Measurements from ENCODE around the gene THRSP.
"Not testable (repeated sequence)": the region's sequence is repeated elsewhere in the genome, so short reads cannot be mapped to it uniquely, and the experiment has no call there.

The THRSP gene, protein sequence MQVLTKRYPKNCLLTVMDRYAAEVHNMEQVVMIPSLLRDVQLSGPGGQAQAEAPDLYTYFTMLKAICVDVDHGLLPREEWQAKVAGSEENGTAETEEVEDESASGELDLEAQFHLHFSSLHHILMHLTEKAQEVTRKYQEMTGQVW

DNA sequence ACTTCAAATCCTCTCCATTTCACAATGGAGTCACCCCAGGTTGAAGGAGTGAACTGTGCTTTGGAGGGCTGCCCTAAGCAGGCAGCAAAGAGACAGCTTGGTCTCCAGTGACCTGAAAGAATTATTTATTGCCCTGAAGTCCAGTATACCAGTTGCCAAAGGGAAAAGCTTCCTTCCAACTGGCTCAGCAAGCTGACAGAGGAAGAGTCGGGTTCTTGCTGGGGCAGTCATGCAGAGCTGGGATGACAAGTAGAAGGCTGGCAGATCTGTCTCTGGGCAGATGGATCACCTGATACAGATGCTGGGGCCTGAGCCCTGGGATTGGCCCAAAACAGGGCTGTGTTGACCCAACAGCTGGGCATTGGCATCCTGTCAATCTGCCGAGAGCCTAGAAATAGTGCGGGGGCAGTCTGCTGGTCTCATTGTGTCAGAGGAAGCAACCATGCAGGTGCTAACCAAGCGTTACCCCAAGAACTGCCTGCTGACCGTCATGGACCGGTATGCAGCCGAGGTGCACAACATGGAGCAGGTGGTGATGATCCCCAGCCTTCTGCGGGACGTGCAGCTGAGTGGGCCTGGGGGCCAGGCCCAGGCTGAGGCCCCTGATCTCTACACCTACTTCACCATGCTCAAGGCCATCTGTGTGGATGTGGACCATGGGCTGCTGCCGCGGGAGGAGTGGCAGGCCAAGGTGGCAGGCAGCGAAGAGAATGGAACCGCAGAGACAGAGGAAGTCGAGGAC lies at the start of gene THRSP:
Gene THRSP (plus strand): TSS at position 422 of the 742 bp plus-strand sequence. CDS start 21 bp downstream, at position 443.
- no peak for DNase-seq (ENCODE audit: low spot score)

DNA sequence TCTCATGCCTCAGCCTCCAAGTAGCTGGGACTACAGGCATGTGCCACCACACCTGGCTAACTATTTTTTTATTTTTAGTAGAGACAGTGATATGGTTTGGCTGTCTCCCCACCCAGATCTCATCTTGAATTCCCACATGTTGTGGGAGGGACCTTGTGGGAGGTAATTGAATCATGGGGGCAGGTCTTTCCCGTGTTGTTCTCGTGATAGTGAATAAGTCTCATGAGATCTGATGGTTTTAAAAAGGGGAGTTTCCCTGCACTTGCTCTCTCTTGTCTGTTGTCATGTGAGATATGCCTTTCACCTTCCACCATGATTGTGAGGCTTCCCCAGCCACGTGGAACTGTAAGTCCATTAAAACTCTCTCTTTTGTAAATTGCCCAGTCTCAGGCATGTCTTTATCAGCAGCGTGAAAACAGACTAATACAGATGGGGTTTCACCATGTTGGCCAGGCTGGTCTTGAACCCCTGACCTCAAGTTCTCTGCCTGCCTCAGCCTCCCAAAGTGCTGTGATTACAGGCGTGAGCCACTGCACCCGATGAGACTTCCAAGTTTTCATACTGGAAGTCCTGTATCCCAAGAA lies 48.6 kb upstream of the THRSP start:
- not testable (repeated sequence) for DNase-seq (ENCODE audit: low spot score)

DNA sequence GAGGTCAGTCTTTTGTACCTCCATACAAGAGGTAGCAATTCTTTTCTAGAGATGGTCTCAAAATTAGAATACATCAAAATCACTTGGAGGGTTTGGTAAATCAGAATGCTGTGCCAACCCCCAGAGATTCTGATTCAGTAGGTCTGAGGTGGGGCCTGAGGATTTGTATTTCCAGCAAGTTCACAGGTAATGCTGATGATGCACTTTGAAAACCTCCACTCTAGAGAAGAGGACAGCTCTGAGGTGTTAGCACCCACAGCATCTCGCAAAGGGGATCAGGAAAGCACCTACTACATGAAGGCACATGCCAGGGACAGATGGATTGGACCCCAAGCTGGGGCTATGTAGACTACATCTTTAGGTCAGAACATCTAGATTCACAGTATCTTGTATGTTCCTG lies 47.8 kb upstream of the THRSP start:
- DNase-seq (ENCODE audit: low spot score), result no peak

DNA sequence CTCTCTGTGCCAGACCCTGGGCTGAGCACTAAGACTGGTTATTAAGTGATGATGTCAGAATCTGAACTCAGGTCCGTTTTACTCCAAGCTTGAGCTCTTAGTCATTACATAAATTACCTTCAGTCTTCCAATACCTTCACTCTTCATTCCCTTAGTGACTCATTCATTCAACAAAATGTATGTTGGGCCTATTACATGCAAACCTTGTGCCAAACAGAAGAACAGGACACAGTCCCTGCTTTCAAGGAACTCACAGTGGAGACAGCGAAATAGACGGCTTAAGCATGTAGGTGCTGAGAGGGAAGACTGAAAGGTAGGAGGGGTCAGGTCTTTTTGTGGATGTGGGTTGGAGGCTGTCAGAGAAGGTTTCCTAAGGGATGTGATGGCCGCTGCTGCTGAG lies 43.9 kb upstream of the THRSP start:
- DNase-seq (ENCODE audit: low spot score), result no peak

DNA sequence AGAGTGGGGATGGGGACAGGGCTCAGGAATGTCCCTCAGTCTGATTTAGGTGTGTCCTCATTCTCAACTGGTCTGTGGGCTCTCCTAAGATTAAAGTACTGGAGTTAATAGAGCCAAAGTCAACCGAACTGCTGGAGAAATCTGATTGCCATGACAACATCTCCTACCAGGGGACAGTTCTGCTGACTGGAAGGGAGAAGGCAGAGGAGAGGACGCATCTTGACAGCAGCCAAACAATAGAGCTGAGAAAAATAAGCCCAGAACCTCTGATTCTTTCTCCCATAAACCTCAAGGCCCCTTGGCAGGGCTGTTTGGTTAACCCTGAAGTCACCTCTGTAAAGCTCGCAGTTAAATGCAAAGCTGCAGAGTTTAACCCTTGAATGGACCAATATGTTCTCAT lies 43.4 kb upstream of the THRSP start:
- DNase-seq (ENCODE audit: low spot score), result no peak

DNA sequence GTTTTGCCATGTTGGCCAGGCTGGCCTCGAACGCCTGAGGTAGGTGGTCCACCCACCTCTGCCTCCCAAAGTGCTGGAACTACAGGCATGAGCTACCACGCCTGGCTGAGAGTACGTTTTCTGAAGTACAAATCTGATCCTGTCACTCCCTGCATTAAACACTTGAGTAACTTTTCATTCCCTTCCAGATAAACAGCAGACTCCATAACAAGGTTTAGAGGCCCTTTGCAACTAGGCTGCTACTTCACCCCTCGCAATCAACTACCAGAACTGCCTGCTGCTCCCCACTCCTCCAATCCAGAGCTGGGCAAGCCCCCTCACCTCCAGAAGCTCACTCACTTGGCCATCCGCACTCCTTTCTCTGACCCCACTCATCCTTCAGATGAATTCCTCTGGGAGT lies 42.0 kb upstream of the THRSP start:
- DNase-seq (ENCODE audit: low spot score), result no peak

DNA sequence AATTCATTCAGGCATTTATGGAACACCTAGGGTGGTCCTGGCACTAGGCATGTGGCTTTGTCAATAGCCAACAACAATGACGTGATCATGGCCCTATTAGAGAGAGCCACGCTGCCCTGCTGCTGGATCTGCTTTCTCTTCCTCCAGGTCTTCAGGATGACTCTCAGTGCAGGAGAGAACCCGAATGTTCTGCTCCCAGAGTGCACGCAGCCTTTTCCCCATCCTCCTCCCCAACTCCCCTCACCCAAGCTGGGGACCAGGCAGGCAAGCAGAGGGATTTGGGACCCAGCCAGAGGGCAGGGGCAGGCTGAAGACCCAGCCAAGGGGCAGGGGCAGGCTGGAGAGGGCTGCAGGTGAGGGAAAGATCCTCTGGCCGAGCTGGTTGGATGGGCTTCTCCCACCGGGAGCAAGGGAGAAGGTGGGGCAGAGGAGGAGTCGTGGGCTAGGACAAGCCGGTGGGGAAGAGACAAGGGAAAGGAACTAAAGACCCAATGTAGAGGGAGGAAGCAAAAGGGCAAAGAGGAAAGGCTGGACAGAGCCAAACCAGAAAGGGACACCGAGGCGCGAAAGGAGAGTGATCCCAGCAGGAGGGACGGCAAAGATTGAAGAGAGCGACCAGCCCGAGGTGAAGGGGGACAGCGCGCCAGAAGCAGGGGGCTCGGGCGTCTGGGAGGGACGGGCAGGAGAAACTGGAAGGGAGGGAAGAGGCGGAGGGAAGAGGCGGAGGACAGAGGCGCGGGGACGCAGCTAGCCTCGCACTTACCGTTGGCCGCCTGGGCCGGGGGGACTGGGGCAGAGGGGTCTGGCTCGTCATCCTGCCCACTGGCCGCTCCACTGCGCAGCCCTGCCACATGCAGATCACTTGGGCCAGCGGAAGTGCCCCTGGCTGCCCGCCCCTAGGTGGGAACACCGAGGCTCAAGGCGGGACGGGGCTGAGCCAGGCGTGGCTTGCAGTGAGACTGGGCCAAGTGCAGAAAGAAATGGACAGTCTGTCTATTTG lies 41.0 kb upstream of the THRSP start, which contains the start of gene KCTD14:
Gene KCTD14 (minus strand): TSS at position 880 of the 1,000 bp plus-strand sequence. CDS start 27 bp downstream, at position 853.
- DNase-seq (ENCODE audit: low spot score), result peak; percentile 56

DNA sequence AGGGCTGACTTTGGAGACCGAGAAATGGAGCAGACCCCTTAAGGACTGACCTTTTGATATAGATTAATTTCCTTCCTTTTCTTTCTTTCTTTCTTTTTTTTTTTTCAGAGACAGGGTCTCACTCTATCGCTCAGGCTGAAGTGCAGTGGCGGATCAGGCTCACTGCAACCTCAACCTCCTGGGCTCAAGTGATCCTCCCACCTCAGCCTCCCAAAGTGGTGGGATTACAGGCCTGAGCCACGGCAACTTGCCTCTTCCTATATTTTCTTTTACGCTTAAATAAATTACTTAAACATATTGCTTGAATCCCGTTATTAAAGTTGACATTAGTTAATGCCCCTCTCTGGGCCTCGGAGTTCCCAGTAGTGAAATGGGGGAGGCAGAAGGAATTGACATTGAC lies 40.2 kb upstream of the THRSP start:
- no peak for DNase-seq (ENCODE audit: low spot score)

DNA sequence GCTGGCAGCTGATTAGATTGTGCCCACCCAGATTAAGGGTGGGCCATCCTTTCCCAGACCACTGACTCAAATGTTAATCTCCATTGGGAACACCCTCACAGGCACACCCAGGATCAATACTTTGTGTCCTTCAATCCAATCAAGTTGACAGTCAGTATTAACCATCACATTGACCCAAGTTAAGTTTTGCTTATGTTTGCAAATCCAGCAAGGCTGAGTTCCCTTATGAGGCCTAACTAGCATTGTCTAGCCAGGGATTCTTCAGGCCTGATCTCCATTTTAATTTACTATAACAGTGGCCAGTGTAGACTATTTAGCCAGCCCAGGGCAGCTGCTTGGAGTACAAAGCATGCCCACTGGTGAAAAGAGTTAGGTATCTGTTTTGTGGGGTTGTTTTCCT lies 38.3 kb upstream of the THRSP start:
- DNase-seq (ENCODE audit: low spot score), result no peak

DNA sequence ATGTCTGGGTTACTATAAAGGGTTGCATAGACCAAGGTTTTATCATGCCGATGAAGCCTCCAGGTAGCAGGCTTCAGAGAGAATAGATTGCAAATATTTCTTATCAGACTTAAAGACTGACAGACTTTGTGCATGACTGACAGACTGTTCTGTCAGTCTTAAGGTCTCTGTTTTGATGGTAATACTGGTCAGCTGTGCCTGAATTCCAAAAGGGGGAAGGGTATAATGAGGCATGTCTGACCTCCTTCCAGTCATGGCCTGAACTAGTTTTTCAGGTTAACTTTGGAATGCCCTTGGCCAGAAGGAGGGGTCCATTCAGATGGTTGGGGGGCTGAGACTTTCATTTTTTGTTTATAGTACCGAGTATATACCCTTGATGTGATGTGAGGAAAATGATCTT lies 35.9 kb upstream of the THRSP start:
- DNase-seq (ENCODE audit: low spot score), result no peak

DNA sequence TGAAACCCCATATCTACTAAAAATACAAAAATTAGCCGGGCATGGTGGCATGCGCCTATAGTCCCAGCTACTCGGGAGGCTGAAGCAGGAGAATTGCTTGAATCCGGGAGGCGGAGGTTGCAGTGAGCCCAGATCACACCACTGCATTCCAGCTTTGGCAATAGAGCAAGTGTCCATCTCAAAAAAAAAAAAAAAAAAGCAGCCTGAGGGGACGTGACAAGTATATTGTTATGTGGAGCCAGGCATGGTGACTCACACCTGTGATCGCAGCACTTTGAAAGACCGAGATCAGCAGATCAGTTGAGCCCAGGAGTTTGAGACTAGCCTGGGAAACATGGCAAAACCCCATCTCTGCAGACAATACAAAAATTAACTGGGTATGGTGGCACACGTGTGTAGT lies 35.2 kb upstream of the THRSP start:
- DNase-seq (ENCODE audit: low spot score), result not testable (repeated sequence)

DNA sequence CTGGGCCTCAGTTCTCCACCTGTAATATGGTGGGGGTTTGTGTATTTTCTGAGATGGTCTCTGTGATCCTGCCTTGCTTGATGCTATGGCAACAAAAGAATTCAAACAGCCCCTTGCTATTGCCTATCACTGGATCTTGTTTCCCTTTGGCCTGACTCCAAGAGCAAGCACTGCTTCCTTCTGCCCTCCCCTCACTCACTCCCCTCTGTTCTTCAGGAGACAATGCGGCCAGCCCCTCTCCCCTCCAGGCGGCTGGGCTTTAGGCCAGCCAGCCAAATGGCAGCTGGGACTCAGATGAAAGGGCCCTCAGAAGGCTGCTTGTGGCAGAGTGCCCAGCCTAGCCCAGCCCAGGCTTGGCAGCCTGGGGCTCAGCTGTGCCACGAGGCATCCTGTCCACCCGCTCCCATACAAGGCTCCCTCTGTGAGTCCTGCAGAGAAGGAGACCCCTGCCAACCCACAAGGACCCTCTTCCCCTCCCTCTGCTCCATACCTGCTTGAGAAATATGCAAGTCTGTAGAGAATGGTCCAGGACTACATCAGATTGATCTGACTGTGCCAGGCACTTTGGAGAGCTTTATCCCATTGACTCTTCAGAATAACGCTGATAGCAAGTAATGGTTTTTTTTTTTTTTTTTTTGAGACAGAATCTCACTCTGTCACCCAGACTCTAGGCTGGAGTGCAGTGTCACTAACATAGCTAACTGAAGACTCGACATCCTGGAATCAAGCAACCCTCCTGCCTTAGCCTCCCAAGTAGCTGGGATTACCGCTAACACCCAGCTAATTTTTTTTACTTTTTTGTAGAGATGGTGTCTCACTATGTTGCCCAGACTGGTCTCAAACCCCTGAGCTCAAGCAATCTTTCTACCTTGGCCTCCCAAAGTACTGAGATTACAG lies 33.0 kb upstream of the THRSP start:
- no peak for DNase-seq (ENCODE audit: low spot score)

DNA sequence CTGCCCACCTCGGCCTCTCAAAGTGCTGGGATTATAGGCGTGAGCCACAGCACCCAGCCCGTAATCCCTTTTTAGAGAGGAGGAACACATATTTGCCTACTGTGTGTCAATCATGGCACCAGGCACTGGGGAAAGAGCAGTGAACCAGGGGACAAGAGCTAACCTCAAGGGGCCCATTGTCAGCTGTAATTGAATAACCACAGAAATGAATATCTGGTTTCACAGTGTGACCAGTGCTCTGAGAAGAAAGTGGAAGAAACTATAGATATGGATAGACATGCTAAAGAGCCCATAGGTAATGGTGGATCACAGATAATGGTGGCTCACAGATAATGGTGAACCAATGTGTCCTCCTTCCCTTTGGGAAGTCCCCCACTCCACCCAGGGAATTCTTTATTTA lies 32.0 kb upstream of the THRSP start:
- no peak for DNase-seq (ENCODE audit: low spot score)

DNA sequence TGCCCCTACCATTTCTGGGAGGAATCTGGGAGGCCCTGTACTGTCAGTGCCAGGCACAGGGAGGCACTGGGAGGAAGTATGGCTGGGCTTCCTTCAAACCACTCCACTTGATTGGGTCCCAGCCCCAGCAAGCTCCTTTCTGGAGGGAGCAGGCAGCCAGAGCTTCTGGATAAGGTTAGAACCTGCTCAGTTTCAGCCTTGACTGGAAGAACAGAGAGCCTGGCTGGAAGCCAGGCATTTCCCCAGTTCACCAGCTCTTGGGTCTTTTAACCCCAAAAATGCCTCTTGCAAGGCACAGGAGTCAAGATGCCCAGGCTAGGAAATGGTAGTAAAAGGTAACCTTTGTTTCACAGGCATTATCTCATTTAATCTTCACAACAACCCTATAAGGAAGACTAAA lies 31.6 kb upstream of the THRSP start:
- no peak for DNase-seq (ENCODE audit: low spot score)

DNA sequence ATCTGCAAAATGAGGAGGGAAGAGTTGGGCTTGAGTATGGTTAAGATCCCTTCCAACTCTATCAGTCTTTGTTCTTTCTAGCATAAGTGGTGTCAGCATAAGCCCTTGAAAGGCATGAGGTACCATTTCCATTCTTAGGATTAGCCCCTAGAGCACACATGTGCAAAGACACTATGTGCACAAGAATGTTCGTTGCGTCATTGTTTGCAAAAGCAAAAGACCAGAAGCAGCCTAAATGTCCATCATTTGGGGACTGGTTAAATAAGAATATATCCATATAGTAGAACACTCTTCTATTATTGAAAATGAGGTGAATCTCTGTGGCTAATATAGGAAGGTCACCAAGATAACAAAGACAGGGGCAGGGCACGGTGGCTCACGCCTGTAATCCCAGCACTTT lies 30.6 kb upstream of the THRSP start:
- DNase-seq (ENCODE audit: low spot score), result no peak

DNA sequence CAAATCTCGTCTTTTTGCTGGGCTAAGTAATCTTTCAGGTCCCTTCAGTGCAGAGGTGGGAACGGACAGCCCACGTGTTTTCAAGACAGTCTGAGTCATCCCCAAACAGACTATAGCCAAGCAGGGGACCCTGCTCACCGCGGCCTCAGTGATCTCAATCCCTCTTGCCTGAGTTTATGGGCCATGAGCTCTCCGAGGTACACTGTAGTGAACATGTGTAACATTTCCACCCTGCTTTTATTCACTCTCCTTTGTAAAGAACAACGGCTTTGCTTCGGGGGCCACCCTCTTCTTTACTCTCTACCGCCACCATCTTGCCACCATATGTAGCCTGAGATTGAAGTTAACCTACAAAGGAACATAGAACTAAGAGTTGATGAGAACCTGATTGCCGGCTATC lies 29.0 kb upstream of the THRSP start:
- no peak for DNase-seq (ENCODE audit: low spot score)

DNA sequence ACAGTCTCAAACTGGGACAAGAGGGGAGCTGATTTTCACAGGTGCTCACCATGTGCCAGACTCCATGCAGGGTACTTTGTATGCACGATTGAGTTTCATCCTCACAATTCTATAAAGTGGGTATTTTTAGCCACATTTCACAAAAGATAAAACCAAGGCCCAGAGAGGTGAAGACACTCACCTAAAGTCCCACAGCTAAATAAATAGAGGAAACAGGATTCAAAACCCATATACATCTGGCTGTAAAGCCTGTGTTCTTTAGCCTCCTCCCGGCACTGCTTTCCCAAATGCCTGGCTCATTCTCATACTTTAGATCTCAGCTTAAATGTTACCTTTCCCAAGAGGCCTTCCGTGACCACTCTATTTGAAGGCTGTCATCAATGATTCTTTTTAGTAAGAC lies 27.3 kb upstream of the THRSP start:
- no peak for DNase-seq (ENCODE audit: low spot score)

DNA sequence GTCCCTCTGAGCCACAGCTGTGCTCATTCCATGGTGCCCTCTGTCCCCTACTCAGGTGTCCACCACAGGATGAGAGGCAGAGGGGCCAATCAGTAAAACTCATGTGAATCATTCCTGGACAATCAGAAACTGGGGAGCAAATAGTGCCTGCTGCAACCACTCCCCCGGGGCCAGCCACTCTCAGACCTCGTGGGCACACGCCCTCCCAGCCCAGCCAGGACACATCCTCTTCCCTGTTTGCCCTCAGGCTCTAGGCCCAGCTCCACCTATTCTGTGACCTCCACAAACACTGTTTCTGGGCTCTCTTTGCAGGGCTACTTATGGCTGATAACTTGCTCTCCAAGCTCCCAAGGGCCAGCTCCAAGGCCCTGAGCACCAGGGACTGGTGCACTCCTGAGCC lies 26.6 kb upstream of the THRSP start:
- no peak for DNase-seq (ENCODE audit: low spot score)

DNA sequence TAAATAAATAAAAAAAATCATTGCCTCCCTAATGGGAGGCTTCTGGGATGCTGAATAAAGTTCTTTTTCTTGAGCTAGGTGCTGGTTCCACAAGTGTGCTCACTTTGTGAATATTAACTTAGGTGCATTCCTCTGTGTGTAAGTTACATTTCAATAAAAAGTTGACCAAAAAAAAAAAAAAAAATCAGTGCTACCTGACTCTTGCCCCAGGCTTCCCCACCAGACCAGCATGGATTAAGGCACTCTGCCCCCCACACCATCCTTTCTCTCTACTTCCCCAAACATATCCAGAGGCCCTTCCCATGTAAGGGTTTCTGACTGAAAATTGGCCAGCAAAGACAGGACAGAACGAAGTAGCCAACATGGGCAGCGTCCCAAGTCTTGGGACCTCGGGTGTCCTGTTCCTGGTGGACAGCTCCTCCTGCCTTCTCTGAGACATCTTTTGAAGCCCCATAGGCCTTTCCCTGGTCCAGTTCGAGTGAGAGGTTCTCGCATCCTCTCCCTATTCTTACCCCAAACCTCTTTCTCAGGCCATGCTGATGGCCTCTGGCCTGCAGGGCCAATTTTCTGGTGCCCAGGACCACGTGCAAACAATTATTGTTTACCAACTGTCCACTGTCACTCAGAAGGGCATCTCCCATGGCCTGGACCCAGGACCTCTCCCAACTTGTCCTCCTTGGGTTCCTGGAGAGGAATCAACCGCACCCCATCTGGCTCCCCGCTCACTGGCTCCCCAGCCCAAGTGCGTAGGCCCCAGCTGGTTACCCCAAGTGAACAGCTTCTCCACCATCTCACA lies 25.6 kb upstream of the THRSP start:
- no peak for DNase-seq (ENCODE audit: low spot score)

DNA sequence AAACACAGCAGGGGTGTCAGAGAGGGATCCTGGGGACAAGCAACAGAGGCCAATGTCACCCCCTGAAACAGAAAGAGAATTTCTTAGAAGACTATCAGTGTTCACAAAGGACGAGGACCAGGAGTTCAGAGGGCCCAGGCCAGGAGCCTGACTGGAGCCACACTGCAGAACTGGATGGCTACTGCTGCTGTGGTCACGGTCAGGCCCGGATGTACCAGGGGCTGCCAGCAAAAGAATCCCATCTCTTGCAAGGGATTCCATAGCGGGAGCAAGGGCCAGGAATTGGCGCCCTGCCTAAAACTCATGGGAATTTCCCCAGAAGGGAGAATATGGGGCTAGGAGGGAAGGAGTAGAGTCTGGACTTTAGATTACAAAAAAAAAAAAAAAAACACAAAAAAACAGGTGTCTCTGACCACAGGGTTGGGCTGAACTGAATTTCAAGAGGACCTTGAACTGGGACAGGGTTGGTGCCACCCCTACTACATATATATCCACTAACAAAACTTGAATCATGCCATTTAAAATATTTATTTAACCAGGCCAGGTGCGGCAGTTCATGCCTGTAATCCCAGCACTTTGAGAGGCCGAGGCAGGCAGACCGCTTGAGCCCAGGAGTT lies 24.9 kb upstream of the THRSP start:
- DNase-seq (ENCODE audit: low spot score), result no peak

Data from hepatic stellate cell (primary cell).